Lung (tissue), 12 donors: ENCODE measurements around the gene PUS10. TPM values are rescaled to one million over a fixed set of nuclear protein-coding genes. Genes with fewer than 3 reads are reported as not detected.

Experiments used
- ATAC-seq: fragments of 200-7000 bp; cut with Tn5 transposase; one replicate; pipeline ENCODE4 v1.9.1; 2020; ENCODE audit warnings: moderate number of reproducible peaks; ENCODE audit not compliant: insufficient read depth, low FRiP score
- DNase-seq, 3 donors: peaks; one replicate each; pipeline ENCODE4 v3.0.0-alpha.2; 2013 to 2017
- H3K27ac ChIP-seq, 2 donors: one replicate each; pipeline ENCODE4 v1.5.1; 2013; ENCODE audit warnings: mild to moderate bottlenecking in 2 of 2, moderate library complexity in 2 of 2, control low read depth in 1 of 2, inconsistent platforms in 1 of 2, low read depth in 1 of 2, low read length in 1 of 2
- H3K27me3 ChIP-seq, 3 donors: one replicate each; pipeline ENCODE4 v1.5.1; 2013; ENCODE audit warnings: low read length in 2 of 3; ENCODE audit not compliant: control insufficient read depth in 3 of 3, insufficient read depth in 3 of 3
- H3K36me3 ChIP-seq, 4 donors: one replicate each; pipeline ENCODE4 v1.5.1; 2013; ENCODE audit warnings: low read length in 4 of 4, mild to moderate bottlenecking in 1 of 4, moderate library complexity in 1 of 4; ENCODE audit not compliant: control insufficient read depth in 4 of 4, insufficient read depth in 4 of 4
- H3K4me1 ChIP-seq, 5 donors: one replicate each; pipeline ENCODE4 v1.5.1; 2013; ENCODE audit warnings: low read length in 5 of 5, mild to moderate bottlenecking in 2 of 5, moderate library complexity in 1 of 5; ENCODE audit not compliant: control insufficient read depth in 5 of 5, insufficient read depth in 5 of 5
- H3K4me3 ChIP-seq: one replicate; pipeline ENCODE4 v1.5.1; 2013; ENCODE audit warnings: mild to moderate bottlenecking, control low read depth, moderate library complexity
- H3K9ac ChIP-seq, 2 donors: one replicate each; pipeline ENCODE4 v1.5.1; 2013; ENCODE audit warnings: low read length in 2 of 2, control low read depth in 1 of 2; ENCODE audit not compliant: insufficient read depth in 1 of 2
- H3K9me3 ChIP-seq, 4 donors: one replicate each; pipeline ENCODE4 v1.5.1; 2013; ENCODE audit warnings: low read length in 3 of 4, mild to moderate bottlenecking in 1 of 4, moderate library complexity in 1 of 4; ENCODE audit not compliant: control insufficient read depth in 4 of 4, insufficient read depth in 3 of 4
- WGBS, 2 donors: extraction: QIAGEN DNeasy Blood & Tissue Kit; methylation state at CpG; one replicate each; pipeline ENCODE4 v1.1.7; 2013; 5-methylcytosine and 5-hydroxymethylcytosine counted together
- polyA plus RNA-seq, 2 donors: library from polyadenylated mRNA; stranded (reverse); fragments of 200-250 nt; gene quantifications; one replicate each; pipeline ENCODE4 v1.2.1, GENCODE V29; 2013
- total RNA-seq, 2 donors: library from RNA; depleted of rRNA in 1 of 2; stranded (reverse); fragments of >200 nt in 1 of 2; gene quantifications; one replicate each; pipeline ENCODE4 v1.2.1, GENCODE V29; 2014 to 2021
- TF ChIP-seq, protein P1 (sequence below): IDR thresholded peaks from 2 replicates; pipeline ENCODE4 v1.5.1; 2012; ENCODE audit warnings: mild to moderate bottlenecking; ENCODE audit errors: control extremely low read depth, extremely low read depth
- donor health status: control.
- donor health status: control.
- donor health status: Bipolar disorder and iron deficiency.
- donor health status: healthy.
- donor health status: DM: yes; HTN: yes; CAD: no.

Gene PUS10
- total and polyA plus RNA-seq, 4 donors, result 3.4 to 15.8 (median 5.9) TPM

DNA sequence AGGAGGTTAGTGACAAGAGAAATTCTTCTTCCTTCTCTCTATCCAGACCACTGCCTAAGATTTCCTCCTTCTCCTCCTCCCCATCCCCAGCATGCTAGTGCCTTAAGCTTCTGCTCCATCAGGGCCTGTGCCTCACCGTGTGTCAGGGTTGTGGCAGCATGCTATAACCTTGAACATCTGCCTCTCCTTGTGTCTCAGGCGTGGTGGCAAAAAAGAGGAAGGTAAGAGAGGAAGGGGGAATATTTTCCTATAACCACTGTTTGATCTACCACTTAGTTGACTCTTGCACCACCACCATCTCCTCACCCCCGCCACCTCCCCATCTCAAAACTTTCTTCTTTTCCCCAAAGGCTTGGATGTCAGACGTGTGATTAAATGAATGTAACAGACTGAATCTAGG, 38.8 kb downstream of the PUS10 start:
- 36 to 78% methylated on average over 4 of the region's 4 CpGs for WGBS, 2 donors
- no peaks in the 10 kb centered on the region for H3K9me3 ChIP-seq
- ATAC-seq (no peak), DNase-seq (no peak)
- no peaks in the 10 kb centered on the region for H3K27me3 ChIP-seq
- H3K4me1 ChIP-seq, result peaks cover 0 to 4% (median 0%) of the 10 kb centered on the region in 5 donors
- TF ChIP-seq, protein P1, sequence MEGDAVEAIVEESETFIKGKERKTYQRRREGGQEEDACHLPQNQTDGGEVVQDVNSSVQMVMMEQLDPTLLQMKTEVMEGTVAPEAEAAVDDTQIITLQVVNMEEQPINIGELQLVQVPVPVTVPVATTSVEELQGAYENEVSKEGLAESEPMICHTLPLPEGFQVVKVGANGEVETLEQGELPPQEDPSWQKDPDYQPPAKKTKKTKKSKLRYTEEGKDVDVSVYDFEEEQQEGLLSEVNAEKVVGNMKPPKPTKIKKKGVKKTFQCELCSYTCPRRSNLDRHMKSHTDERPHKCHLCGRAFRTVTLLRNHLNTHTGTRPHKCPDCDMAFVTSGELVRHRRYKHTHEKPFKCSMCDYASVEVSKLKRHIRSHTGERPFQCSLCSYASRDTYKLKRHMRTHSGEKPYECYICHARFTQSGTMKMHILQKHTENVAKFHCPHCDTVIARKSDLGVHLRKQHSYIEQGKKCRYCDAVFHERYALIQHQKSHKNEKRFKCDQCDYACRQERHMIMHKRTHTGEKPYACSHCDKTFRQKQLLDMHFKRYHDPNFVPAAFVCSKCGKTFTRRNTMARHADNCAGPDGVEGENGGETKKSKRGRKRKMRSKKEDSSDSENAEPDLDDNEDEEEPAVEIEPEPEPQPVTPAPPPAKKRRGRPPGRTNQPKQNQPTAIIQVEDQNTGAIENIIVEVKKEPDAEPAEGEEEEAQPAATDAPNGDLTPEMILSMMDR, result no peak
- no peak overlapping the region for H3K9ac ChIP-seq
- H3K36me3 ChIP-seq, result peaks cover 0 to 2% (median 0%) of the 10 kb centered on the region in 4 donors
- H3K27ac ChIP-seq, result no peak overlapping the region
- no peak overlapping the region for H3K4me3 ChIP-seq

DNA sequence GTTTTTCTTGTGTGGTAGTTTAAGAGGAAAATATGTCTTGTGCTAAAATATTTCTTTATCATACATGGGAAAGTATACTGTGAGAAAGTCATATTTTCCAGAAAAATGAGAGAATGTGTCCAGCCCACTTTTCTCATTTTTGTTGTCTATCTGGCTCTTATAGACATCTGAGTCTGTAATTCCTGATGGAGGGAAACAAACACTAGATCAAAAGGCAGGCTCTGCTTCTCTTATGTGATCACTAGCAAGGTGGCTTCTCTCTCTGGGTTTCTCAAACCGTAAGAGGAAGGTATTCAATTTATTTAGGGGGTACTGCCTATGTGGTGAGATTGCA, 40.5 kb downstream of the PUS10 start:
- no peak overlapping the region for H3K9ac ChIP-seq
- TF ChIP-seq, protein P1, result no peak
- ATAC-seq (no peak), DNase-seq (no peak)
- peaks cover 0 to 5% (median 0%) of the 10 kb centered on the region in 4 donors for H3K36me3 ChIP-seq
- H3K27me3 ChIP-seq, result no peaks in the 10 kb centered on the region
- no peak overlapping the region for H3K4me3 ChIP-seq
- peaks cover 0 to 4% (median 0%) of the 10 kb centered on the region in 5 donors for H3K4me1 ChIP-seq
- no peak overlapping the region for H3K27ac ChIP-seq
- no peaks in the 10 kb centered on the region for H3K9me3 ChIP-seq
- WGBS, 2 donors, result 87 to 93% methylated on average over 1 of the region's 1 CpG

DNA sequence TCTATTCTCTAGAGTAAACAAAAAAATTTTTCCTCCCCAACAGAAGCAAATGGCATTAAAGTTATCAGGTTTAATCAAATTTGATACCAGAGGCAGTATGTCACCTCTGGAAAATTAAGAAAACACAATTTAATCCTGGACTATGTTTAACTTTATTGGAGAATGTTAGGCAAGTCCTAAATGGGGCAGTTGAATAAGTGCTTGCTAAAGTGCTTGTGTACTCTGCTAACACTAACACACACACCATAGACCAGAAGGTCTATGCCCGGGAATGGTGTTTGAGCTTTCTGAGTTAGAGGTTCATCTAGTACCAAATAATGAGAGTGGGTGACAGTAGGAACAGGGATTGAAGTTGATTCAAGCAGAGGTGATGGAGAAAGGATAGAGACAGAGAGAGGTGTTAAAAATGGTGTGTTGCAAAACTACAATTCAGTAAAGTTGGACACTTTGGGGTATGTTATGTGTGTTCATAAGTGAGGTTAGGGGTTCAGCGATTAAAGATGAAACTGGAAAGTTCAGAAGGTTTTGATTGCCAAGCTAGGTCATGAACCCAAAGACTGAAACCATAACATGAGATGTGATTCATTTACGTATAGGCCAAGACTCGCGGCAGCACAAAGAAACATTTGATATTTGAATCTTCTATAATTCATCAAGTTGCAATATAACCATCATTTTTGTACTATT, 41.0 kb downstream of the PUS10 start:
- Histone ChIP-seq H3K9me3 (no peaks in the 10 kb centered on the region), H3K4me3 (no peak overlapping the region), H3K27ac (no peak overlapping the region), H3K27me3 (no peaks in the 10 kb centered on the region), H3K36me3 (peaks cover 0 to 5% (median 0%) of the 10 kb centered on the region in 4 donors), H3K4me1 (peaks cover 0 to 4% (median 0%) of the 10 kb centered on the region in 5 donors), H3K9ac (no peak overlapping the region)
- DNase-seq, result peak in 2 of 3 donors; percentile 7 to 19
- no peak for ATAC-seq
- 59 to 74% methylated on average over 5 of the region's 5 CpGs for WGBS, 2 donors
- TF ChIP-seq, protein P1, result no peak
